LNCAP (cell line): ENCODE results near the gene KIAA1614.

Experiments used
- CTCF ChIP-seq: fragments of 450-650 bp; IDR thresholded peaks from 2 replicates; pipeline ENCODE4 v1.5.1; 2017; ENCODE audit warnings: mild to moderate bottlenecking

Gene KIAA1614

GRCh38 chr1:180923021-180923841 lies 10.5 kb downstream of the KIAA1614 start:
- TF ChIP-seq CTCF: no peak

GRCh38 chr1:180923887-180924286 lies 11.2 kb downstream of the KIAA1614 start:
- TF ChIP-seq CTCF: no peak

- TF ChIP-seq CTCF: no peak
These were observed 12.2 kb downstream of the KIAA1614 start for GRCh38 chr1:180924939-180925338.

- TF ChIP-seq CTCF: no peak
These were observed 12.9 kb downstream of the KIAA1614 start for GRCh38 chr1:180925471-180926051.

- TF ChIP-seq CTCF: no peak
These were observed 13.7 kb downstream of the KIAA1614 start for GRCh38 chr1:180926164-180926981.

GRCh38 chr1:180927348-180927747 lies 14.7 kb downstream of the KIAA1614 start:
- no peak for TF ChIP-seq CTCF

GRCh38 chr1:180927841-180928240 lies 15.1 kb downstream of the KIAA1614 start:
- TF ChIP-seq CTCF: no peak
